GM06990 (cell line): Measurements from ENCODE around the gene GCNA.

ENCODE experiments used
- DNase-seq: peaks from one replicate; pipeline ENCODE4 v3.0.0-alpha.2; 2011; ENCODE audit not compliant: insufficient read length; ENCODE audit errors: extremely low read depth
- H3K27me3 ChIP-seq: replicated peaks from 2 replicates; pipeline ENCODE4 v1.6.0; 2011; ENCODE audit warnings: low read length; ENCODE audit not compliant: control insufficient read depth, insufficient read depth
- H3K36me3 ChIP-seq: 2 replicates; pipeline ENCODE4 v1.5.1; 2011; ENCODE audit warnings: low read length; ENCODE audit not compliant: control insufficient read depth, insufficient read depth
- H3K4me3 ChIP-seq: replicated peaks from 2 replicates; pipeline ENCODE4 v1.5.1; 2011; ENCODE audit warnings: low read depth, mild to moderate bottlenecking, control low read depth, low read length
- TF ChIP-seq, protein P1 (sequence below): IDR thresholded peaks from 2 replicates; pipeline ENCODE4 v1.5.1; 2011; ENCODE audit warnings: low read length, control low read depth, mild to moderate bottlenecking, inconsistent platforms; ENCODE audit not compliant: insufficient read depth, poor library complexity, severe bottlenecking

The GCNA gene

DNA sequence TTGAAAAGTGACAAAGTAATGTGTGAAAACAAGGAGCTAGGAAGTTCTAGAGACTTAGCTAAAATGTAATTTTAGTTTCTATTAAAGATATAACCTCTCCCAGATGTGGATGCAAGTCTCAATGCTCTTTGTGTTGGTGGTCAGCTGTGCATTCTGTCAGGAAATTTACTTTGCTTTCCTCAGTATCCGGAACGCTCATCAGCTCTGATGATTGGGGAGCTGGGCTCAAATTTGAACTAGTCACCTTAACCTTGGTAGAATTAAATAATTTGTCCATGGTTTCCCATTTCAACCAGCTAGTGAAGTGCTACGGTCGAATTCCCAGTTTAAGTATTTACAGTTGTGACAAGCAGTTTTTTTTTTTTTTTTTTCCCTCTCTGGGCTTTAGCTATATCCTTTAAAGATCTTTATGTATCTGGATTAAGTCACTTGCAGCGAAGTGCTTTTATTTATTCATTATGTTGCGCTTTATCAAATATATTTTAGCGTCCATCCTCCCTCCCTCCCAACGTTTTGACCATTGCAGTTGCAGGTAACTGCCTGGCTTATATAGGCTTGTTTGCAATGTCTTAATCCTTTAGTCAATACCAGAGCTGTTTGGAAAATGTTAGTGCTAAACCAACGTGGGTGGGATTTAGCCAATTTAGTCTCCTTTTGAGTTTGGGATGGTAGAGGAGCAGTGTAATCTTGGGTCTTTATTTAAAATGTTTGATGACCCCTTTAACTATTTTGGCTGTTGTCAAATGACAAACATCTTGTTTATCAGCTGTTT lies 43.3 kb upstream of the GCNA start:
- Histone ChIP-seq H3K4me3 (peak overlapping the region; percentile 76), H3K27me3 (no peaks in the 10 kb centered on the region), H3K36me3 (no peaks in the 10 kb centered on the region)
- TF ChIP-seq, protein P1, sequence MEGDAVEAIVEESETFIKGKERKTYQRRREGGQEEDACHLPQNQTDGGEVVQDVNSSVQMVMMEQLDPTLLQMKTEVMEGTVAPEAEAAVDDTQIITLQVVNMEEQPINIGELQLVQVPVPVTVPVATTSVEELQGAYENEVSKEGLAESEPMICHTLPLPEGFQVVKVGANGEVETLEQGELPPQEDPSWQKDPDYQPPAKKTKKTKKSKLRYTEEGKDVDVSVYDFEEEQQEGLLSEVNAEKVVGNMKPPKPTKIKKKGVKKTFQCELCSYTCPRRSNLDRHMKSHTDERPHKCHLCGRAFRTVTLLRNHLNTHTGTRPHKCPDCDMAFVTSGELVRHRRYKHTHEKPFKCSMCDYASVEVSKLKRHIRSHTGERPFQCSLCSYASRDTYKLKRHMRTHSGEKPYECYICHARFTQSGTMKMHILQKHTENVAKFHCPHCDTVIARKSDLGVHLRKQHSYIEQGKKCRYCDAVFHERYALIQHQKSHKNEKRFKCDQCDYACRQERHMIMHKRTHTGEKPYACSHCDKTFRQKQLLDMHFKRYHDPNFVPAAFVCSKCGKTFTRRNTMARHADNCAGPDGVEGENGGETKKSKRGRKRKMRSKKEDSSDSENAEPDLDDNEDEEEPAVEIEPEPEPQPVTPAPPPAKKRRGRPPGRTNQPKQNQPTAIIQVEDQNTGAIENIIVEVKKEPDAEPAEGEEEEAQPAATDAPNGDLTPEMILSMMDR: no peak
- no peak for DNase-seq

DNA sequence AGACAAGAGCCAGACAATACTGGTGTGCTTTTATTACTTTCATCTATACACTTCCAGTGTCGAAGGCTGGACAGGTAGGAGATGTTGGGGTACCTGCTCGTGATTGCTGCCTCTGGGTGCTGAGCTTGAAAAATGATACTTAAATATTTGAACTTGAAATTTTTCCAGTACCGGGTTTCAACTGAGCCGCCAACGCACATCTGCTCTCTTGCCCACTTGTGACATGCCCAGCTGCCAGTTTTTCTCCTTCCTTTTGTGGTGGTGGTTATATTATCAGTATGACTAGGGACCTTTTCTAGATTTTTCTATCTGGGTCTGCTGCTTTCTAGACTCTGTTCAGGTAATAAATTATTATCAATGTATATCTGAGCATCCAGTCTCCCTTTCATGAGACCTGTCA lies 42.0 kb upstream of the GCNA start:
- Histone ChIP-seq H3K4me3 (peak overlapping the region; percentile 76), H3K36me3 (no peaks in the 10 kb centered on the region), H3K27me3 (no peaks in the 10 kb centered on the region)
- no peak for DNase-seq
- TF ChIP-seq, protein P1: no peak

DNA sequence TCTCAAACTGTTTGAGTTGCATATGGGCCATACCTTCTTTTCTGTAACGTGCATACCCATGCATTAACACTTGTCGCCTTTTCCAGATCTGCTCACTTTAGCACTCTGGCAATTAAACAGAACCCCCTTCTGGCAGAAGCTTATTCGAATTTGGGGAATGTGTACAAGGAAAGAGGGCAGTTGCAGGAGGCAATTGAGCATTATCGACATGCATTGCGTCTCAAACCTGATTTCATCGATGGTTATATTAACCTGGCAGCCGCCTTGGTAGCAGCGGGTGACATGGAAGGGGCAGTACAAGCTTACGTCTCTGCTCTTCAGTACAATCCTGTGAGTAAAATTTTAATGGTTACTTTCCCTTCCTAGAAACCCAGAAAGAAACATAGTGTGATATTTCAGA lies 40.5 kb upstream of the GCNA start:
- H3K27me3 ChIP-seq: no peaks in the 10 kb centered on the region
- TF ChIP-seq, protein P1: no peak
- DNase-seq: no peak
- H3K36me3 ChIP-seq: no peaks in the 10 kb centered on the region
- no peak overlapping the region for H3K4me3 ChIP-seq

DNA sequence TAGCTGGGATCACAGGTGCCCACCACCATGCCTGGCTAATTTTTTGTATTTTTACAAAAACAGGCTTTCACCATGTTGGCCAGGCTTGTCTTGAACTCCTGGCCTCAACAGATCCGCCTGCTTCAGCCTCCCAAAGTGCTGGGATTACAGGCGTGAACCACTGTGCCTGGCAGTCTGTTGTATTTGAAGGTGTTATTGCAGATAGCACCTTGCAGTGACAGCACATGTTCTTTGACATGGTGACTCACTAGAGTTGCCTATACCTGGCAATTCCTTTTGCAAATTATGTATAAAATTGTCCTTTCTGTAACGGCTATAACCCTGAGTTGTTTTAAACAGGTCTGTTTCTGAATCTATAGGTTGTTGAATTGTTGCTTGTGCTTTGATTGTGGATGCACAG lies 37.4 kb upstream of the GCNA start:
- Histone ChIP-seq H3K4me3 (no peak overlapping the region), H3K27me3 (no peaks in the 10 kb centered on the region), H3K36me3 (peaks cover 2% of the 10 kb centered on the region; the same call in 1 of the 2 replicates)
- DNase-seq: no peak
- TF ChIP-seq, protein P1: no peak

DNA sequence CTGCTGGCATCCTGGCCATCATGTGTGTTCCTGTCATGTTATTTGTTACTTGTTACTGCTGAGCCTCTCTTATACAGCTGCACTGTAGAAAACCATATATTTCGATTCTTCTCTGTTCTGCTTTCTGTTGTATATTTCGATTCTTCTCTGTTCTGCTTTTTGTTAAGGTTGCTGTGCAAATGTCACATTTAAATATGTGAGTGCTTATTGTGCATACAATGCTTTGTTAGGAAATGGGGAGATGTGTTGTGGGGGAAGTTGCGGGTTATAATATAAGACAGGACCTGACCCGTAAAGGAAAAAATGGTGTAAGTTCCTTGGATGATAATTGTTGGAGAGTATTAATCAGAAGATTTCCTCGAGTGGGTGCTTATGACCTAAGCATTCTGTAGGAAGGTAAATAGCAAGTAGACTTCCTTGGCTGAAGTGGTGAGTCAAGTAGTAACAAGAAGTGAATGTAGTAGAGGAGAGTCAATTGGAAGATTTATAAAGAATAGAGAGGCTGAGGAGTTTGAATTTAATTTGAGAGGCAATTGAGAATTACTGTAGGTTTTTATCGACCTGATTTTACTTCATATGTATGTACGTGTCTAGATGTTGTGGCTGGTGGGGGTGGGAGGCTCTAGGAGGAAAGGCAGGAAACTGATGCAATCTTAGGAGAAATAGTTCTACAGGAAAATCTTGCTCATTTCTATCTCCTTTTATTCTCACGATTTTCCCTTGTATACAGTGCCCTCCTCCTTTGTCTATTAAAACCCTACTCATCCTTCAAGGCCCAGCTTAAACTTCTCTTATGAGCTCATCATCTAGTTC lies 36.8 kb upstream of the GCNA start:
- Histone ChIP-seq H3K36me3 (peaks cover 2% of the 10 kb centered on the region; the same call in 1 of the 2 replicates), H3K4me3 (no peak overlapping the region; the same call in 1 of the 2 replicates), H3K27me3 (no peaks in the 10 kb centered on the region)
- TF ChIP-seq, protein P1: no peak
- DNase-seq: peak; percentile 31
